GM19099 (cell line): ENCODE results near the gene LRP11.

Experiments used
- POLR2A ChIP-seq: IDR thresholded peaks from 3 replicates; pipeline ENCODE4 v1.6.1; 2011; ENCODE audit warnings: low read depth; ENCODE audit not compliant: insufficient read length; ENCODE audit errors: extremely low read depth

Gene LRP11, protein sequence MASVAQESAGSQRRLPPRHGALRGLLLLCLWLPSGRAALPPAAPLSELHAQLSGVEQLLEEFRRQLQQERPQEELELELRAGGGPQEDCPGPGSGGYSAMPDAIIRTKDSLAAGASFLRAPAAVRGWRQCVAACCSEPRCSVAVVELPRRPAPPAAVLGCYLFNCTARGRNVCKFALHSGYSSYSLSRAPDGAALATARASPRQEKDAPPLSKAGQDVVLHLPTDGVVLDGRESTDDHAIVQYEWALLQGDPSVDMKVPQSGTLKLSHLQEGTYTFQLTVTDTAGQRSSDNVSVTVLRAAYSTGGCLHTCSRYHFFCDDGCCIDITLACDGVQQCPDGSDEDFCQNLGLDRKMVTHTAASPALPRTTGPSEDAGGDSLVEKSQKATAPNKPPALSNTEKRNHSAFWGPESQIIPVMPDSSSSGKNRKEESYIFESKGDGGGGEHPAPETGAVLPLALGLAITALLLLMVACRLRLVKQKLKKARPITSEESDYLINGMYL

DNA sequence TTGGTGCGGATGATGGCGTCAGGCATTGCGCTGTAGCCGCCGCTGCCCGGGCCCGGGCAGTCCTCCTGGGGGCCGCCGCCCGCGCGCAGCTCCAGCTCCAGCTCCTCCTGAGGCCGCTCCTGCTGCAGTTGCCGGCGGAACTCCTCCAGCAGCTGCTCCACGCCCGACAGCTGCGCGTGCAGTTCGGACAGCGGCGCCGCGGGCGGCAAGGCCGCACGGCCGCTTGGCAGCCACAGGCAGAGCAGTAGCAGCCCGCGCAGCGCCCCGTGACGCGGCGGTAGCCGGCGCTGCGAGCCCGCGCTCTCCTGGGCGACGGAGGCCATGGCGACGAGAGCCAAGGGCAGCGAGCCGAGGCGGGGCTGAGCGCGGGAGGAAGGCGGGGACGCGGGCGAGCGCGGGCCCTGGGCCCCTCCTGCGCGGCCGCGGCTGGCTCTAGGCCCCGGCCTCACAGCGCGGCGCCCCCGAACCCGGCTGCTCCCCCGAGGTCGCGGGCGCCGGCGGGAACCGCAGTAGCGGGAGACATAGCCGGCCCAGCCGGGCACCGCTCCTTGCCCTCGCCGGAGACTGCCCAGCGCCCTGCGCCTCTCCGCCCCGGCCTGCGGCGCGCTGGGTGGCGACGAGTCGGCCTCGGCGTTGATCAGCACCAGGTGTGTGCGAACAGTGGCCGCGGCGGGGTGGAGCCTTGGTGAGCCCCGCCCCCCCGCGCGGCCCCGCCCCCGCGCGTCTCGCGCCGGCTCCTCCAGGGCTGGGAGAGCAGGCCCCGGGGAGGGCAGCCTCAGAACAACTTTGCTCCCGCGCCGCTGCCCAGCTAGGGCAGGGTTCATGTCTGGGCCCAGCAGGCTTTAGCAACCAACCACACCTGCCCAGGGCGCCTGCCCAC lies at the start of gene LRP11:
Gene LRP11 (minus strand): TSS at position 662 of the 880 bp plus-strand sequence. CDS start 339 bp downstream, at position 323.
- TF ChIP-seq POLR2A = no peak

DNA sequence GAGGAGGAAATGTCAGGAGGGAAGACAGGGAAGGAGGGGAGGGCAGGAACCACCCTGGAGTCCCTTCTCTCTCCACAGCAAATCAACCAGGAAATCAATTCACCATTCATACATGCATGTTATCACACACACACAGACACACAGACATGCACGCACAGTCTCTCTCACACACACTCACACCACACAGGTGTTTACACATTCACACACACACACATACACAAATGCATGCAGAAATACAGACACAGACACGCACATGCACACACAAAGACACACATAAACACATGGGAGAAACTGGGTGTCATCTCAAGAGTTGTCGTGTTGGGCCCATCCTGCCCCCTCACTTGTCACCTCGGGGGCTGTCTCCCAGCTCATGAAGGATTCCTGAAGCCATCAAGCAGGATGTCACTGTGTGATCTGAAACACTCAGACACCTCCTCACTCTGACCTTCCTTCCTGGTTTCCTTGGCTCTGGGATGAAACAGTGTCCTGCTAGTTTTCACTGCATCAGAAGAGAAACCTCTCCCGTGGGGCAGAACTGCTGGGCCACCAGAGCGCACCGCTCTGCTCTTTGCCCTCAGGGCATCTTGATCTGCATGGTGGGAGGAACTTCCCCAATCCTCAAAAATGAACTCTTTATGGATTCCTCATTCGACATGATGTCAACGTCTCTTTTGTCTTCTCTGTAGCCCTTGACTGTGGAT lies 49.5 kb upstream of the LRP11 start:
- TF ChIP-seq POLR2A = no peak

DNA sequence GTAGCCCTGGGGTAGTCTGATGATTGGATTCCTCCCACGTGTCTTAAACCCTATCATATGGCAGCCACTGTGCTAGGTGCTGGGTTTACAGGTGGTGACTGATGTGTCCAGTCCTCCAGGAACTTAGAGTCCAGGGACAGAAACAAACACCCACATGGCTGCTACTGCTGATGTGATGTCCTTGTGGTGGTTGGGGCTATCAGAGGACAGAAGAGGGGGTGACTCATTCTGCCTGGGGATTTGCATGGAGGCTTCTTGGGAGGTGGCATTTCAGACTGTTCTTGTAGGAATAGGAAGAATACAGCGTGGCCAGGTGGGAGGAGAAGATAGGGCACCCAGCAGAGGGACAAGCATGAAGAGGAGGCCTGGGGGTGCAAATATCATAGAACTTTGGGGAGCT lies 48.9 kb upstream of the LRP11 start:
- no peak for TF ChIP-seq POLR2A

DNA sequence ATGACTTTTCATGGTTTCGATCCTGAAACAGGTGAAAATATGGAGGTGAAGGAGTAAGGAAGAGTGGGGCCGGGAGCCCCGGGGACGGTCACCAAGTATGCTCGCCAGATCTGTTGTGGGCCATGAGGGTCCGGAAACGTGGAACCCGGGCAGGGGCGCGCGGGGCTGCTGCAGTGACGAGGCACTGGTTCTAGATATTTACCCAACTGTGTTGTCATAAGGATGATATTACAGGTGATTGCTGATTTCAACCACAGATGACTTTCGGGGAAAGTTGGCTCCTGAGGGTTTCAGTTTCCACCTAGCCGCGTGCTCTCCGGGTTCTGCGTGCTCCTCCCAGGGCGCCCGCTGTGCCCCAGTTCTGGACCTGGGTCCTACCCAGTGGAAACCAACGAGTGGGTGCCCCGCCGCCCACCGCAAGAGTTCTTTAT lies 46.6 kb upstream of the LRP11 start:
- no peak for TF ChIP-seq POLR2A

DNA sequence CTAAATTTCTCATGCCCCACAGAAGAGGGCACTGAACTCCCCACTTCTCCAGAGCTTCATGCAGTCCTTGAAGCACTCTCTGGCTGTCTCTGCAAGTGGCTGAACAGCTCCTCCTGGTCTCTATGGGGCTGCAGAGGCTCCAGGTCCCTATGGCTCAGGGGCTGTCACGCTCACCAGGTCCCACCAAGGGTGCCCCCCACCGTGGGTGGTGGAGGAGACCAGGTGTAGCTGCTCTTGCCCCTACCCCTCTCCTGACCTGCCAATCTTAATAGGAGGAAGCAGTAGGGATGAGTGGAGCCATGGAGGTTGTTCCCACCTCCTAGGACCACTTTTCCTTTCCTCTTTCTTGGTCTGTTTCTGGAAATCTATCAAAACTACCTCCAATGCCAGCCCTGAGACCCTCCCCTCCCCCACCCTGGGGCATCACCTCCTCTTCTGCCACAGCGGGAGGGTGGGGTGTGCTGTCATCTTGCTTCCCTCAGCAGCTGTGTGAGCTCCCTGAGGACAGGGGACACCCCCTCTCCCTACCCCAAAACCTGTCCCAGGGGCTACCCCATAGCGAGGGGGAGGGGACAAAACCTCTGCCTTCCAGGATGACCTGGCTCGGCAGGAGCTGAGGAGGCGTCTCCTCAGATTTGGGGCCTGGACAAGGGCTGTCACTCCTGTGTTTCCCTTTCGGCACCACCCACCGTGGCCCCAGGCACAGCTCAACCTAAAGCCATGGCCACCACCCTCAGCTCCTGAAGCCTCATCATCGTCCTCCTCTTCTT lies 45.7 kb upstream of the LRP11 start:
- TF ChIP-seq POLR2A = no peak

DNA sequence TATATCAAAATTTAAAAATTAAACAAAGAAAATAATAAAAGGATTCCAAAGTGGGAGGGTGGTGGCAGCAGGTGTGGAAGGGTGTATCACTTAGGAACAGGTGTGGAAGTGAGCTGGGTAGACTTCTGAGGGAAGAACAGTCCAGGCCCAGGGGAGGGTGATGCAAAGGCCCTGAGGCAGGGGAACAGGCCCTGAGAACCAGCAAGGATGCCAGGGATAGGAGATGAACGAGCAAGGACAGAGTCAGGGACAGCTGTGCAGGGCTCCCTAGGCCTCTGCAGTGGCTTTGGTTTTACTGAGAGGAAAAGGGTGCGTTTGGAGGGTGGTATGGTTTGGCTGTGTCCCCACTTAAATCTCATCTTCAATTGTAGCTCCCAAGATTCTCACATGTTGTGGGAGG lies 43.2 kb upstream of the LRP11 start:
- TF ChIP-seq POLR2A = no peak

DNA sequence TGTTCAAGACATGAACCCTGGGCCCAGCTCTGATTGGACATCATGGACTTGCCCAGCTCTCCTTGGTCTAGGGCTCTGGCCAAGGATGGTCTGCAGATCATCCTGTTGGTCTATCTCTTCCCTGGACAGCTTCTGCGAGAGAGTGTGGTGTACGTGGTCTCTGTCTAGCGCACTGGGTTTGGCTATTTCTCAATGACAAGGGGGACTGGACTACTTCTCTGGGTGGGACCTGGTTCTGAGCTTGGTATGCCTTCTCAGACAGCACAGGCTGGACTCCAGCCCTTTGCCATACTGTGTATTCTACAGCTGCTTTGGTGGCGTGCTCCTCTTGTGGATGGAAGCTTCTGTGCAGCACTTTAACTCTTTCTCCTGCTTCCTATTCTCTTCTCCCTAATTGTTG lies 42.2 kb upstream of the LRP11 start:
- TF ChIP-seq POLR2A = no peak

DNA sequence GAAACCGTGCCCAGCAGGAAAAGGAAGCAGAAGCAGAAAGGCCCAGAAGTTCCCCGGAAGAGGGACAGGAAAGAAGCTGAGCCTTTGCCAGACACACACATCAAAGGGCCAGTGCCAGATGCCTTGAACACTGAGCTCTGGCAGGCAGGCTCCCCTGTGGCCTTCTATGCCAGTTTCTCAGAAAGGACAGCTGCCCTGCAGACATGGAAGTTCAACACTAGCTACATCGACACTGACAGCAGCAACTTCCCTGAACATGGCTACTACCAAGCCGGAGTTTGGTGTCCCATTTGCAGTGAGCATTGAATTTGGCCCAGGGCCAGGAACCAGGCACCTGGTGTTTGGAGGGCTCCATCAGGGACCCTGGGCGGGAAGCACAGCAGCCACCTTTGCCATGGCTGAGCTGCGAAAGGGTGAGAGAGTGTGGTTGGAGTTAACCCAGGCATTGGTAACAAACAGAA lies 41.8 kb upstream of the LRP11 start:
- no peak for TF ChIP-seq POLR2A

DNA sequence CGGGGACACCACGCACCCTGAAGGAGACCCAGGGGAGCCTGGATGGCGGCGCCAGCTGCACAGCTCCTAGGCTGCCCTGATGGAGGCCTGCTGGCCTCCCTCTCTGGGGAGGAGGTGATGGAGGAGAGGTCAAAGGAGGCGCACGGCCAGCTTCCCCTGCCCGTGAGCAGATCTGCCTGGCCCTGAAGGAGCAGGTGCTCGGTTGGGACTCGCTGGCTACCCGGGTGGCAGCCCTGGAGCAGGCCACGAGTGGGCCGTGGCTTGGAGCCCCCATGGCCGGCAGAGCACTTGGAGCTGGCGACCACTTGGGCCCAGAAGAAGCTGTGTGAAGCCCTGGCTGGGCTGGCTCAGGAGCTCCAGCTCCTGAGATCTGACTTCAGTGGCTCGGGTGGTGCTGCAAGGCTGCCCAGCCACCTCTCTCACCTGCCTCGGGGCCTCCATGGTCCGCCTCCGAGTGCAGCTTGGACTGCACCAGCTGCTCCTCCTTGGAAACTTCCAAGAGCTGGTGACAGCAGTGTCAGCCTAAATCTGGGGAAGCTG lies 41.3 kb upstream of the LRP11 start:
- TF ChIP-seq POLR2A = no peak

DNA sequence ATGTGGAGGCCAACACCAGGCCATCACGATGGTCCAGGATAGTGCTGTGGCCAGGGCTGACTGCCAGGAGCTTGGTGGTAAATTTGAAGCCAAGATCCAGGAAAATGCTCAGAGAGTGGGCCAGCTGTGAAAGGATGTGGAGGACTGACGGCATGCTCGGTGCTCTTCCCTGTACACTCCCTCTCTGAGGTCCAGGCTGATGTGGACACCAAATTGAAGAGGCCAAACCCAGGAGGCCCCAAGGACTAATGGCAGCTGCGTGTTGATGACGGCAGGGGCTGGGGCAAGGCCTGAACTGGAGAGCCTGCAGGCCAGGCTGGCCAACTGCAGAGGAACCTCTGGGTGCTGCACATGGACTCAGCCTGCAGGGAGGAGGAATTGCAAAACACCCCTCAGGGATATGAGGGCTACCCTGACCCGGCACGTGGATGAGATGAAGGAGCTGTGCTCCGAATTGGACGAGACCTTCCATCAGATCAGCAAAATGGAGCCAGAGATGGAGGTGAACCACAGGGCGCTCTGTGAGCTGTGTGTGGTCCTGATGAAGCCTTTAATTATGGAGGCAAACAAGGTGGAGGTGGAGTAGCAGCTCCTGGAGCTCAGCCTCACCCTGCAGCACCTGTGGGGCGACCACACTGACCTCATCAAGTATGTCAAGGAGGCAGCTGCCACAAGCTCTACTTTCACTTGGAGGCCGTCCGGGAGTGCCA lies 40.7 kb upstream of the LRP11 start:
- TF ChIP-seq POLR2A = no peak

DNA sequence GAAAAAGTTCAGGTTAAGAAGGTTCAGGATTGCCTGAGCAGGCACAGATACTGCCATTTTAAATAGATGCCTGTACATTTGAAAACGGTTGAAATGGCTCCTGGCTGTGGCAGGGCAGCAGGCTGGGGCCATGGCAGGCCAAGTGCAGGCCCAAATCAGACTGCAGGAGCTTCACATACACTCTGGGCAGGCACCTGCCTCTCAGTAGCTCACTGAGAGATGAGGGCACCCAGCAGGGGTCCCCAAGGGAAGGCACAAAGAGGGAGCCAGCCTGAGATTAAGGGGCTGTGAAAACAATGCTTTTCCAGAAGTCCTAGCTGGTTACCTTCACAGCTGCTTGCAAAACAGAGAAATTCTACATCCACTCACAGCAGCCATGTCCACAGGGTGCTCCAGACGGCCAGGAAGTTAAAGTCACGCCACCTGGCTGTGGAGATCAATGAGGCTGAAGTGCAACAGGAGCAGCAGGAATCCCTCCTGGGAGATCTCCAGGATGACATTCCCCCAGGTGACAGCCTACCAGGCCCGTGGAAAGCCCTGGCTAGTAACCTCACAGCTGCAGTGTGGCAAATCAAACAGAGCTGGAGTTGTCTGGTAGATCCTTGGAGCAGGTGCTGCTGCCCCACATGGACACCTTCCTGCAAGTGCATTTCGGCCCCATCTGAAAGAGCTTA lies 39.9 kb upstream of the LRP11 start:
- TF ChIP-seq POLR2A = no peak

DNA sequence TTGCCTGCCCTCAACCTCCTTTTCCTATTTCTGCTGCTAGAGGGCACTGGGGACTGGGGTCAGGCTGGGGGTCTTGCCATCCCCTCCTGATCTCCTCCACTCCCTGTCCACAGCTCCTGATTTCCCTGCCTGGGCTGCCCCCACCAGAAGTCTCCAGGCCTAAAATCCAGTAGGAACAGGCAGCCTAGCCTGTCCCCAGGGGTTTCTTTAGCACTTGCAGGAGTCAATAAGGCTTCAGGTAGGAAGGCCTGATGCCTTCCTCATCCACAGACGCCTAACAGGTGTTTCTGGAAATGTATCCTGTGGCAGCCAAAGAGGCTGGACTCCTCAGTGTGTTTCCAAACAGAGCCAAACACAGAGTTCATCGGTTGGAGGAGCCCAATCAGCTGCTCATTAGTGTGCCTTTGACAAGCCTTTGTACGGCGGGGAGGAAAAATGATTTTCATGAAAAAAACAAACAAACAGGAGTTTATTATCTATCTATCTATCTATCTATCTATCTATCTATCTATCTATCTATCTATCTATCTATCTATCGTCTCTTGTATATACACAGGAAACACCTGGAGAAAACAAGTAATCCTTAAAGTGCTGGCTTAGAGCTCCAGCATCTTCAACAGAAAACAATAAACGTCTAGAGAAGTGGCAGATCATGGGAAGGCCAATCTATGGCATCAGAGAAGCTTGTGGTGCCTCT lies 37.4 kb upstream of the LRP11 start:
- TF ChIP-seq POLR2A = no peak
